Mesenchymal stem cell (in vitro differentiated cells and primary cell): ENCODE measurements around the gene GNRH2.
"Not testable (repeated sequence)": the region's sequence is repeated elsewhere in the genome, so short reads cannot be mapped to it uniquely, and the experiment has no call there.

Experiments used
- DNase-seq: peaks from one replicate; pipeline ENCODE4 v3.0.0-alpha.2; 2013
- H2AFZ ChIP-seq: one replicate; pipeline ENCODE4 v1.6.1; 2013; ENCODE audit warnings: low read depth, mild to moderate bottlenecking, control low read depth, inconsistent platforms, low read length, moderate library complexity
- H2AK5ac ChIP-seq: 2 replicates; pipeline ENCODE4 v1.6.1; 2013; ENCODE audit warnings: low read length, moderate library complexity, mild to moderate bottlenecking, inconsistent platforms; ENCODE audit not compliant: severe bottlenecking
- H2BK120ac ChIP-seq: one replicate; pipeline ENCODE4 v1.6.1; 2013; ENCODE audit warnings: low read depth, mild to moderate bottlenecking, inconsistent platforms, low read length, moderate library complexity
- H2BK12ac ChIP-seq, 2 experiments: one replicate each; pipeline ENCODE4 v1.6.1; 2013; ENCODE audit warnings: inconsistent platforms in 2 of 2, low read length in 2 of 2, mild to moderate bottlenecking in 2 of 2, moderate library complexity in 2 of 2, control low read depth in 1 of 2
- H2BK15ac ChIP-seq: one replicate; pipeline ENCODE4 v1.6.1; 2013; ENCODE audit warnings: mild to moderate bottlenecking, low read depth, inconsistent platforms; ENCODE audit not compliant: poor library complexity, severe bottlenecking
- H2BK5ac ChIP-seq: 2 replicates; pipeline ENCODE4 v1.6.1; 2013; ENCODE audit warnings: low read depth, mild to moderate bottlenecking, low read length, control low read depth, inconsistent platforms; ENCODE audit not compliant: poor library complexity, severe bottlenecking
- H3K14ac ChIP-seq, 2 experiments: one replicate each; pipeline ENCODE4 v1.6.1; 2013; ENCODE audit warnings: inconsistent platforms in 2 of 2, low read length in 2 of 2, control low read depth in 1 of 2, mild to moderate bottlenecking in 1 of 2, moderate library complexity in 1 of 2
- H3K18ac ChIP-seq, 2 experiments: one replicate each; pipeline ENCODE4 v1.6.1; 2013; ENCODE audit warnings: inconsistent platforms in 2 of 2, low read length in 2 of 2, control low read depth in 1 of 2, low read depth in 1 of 2, mild to moderate bottlenecking in 1 of 2
- H3K23ac ChIP-seq, 2 experiments: one replicate each; pipeline ENCODE4 v1.6.1; 2013; ENCODE audit warnings: inconsistent platforms in 2 of 2, low read length in 2 of 2, mild to moderate bottlenecking in 2 of 2, moderate library complexity in 2 of 2, control low read depth in 1 of 2
- H3K27ac ChIP-seq: 2 replicates; pipeline ENCODE4 v1.5.1; 2013; ENCODE audit warnings: mild to moderate bottlenecking, moderate library complexity, low read length, control low read depth, inconsistent platforms; ENCODE audit not compliant: poor library complexity, severe bottlenecking
- H3K27me3 ChIP-seq, 2 experiments: 2 replicates each; pipeline versions ENCODE4 v1.6.1 to v1.7.0; 2013; ENCODE audit warnings: low read length in 2 of 2, mild to moderate bottlenecking in 2 of 2, moderate library complexity in 2 of 2, control low read depth in 1 of 2, inconsistent platforms in 1 of 2; ENCODE audit not compliant: control insufficient read depth in 1 of 2, insufficient read depth in 1 of 2
- H3K36me3 ChIP-seq, 2 experiments: 2 replicates each; pipeline versions ENCODE4 v1.6.1 to v1.7.0; 2013; ENCODE audit warnings: low read length in 2 of 2, control low read depth in 1 of 2, inconsistent platforms in 1 of 2, low read depth in 1 of 2, mild to moderate bottlenecking in 1 of 2; ENCODE audit not compliant: insufficient read depth in 2 of 2, control insufficient read depth in 1 of 2
- H3K4ac ChIP-seq, 2 experiments: one replicate each; pipeline ENCODE4 v1.6.1; 2013; ENCODE audit warnings: inconsistent platforms in 2 of 2, low read length in 2 of 2, mild to moderate bottlenecking in 2 of 2, moderate library complexity in 2 of 2, control low read depth in 1 of 2, low read depth in 1 of 2
- H3K4me1 ChIP-seq: 2 replicates; pipeline ENCODE4 v1.6.1; 2013; ENCODE audit warnings: low read depth, low read length, control low read depth; ENCODE audit not compliant: control insufficient read depth, insufficient read depth
- H3K4me2 ChIP-seq: 2 replicates; pipeline ENCODE4 v1.6.1; 2013; ENCODE audit warnings: low read length, mild to moderate bottlenecking, inconsistent platforms; ENCODE audit not compliant: poor library complexity, severe bottlenecking
- H3K4me3 ChIP-seq, 2 experiments: 2 replicates each; pipeline versions ENCODE4 v1.5.1 to v1.7.0; 2013; ENCODE audit warnings: low read length in 2 of 2, mild to moderate bottlenecking in 2 of 2, control low read depth in 1 of 2, low read depth in 1 of 2; ENCODE audit not compliant: insufficient read depth in 1 of 2
- H3K79me1 ChIP-seq: replicated peaks from 2 replicates; pipeline ENCODE4 v1.6.1; 2013; ENCODE audit warnings: mild to moderate bottlenecking, control low read depth, low read length, inconsistent platforms; ENCODE audit not compliant: poor library complexity, severe bottlenecking
- H3K9ac ChIP-seq: 2 replicates; pipeline ENCODE4 v1.7.0; 2013; ENCODE audit warnings: mild to moderate bottlenecking, low read length, moderate library complexity
- H3K9me3 ChIP-seq: 2 replicates; pipeline ENCODE4 v1.7.0; 2013; ENCODE audit warnings: mild to moderate bottlenecking, low read length; ENCODE audit not compliant: control insufficient read depth
- H4K8ac ChIP-seq: one replicate; pipeline ENCODE4 v1.6.1; 2013; ENCODE audit warnings: inconsistent platforms, mild to moderate bottlenecking, low read length, moderate library complexity
- H4K91ac ChIP-seq: one replicate; pipeline ENCODE4 v1.6.1; 2013; ENCODE audit warnings: mild to moderate bottlenecking, low read length, inconsistent platforms
- WGBS: methylation state at CpG from one replicate; pipeline ENCODE4 v1.1.7; 2013; ENCODE audit warnings: mixed read lengths; 5-methylcytosine and 5-hydroxymethylcytosine counted together

GNRH2 gene

DNA sequence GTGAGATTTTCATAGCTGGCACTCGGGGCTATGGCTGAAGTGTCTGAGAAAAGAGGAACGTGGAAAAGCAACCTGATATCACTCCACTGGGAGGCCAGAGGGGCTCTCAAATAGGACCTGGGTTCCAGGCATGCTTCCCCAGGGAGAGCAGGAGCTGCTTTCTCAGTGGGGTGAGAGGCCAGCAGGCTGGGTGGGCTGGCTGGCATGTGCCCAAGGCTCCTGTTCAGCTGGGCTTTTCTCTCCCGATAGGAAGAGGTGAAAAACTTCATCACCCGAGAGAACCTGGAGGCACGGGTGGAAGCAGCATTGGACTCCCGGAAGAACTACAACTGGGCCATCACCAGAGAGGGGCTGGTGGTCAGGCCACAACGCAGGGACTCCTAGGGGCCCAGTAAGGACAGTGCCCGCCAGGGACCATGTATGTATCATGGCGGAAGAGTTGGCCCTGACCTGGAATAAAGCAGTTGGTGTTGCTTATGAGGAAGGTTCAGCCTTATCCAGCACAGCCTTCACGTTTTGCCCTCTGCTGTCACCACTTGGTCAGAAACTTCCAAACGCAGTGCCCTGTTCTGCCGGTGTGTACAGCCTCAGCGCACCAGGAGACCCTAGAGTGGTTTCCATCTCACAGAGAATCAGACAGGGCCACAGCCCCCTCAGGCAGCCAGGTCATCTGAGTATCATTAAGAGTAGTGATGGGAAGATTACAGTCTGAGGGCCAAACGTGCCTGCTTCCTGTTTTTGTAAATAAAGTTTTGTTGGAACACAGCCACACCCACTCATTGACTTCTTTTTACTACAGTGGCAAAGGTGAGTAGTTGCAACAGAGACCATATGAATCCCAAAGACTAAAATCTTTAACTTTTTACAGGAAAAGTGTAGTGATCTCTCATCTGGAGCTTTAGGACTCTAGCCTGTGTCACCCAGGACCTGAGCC lies 4.3 kb downstream of the GNRH2 start:
- Histone ChIP-seq H3K36me3 (peaks cover 29 to 42% of the 10 kb centered on the region in 2 experiments), H2BK120ac (no peak overlapping the region), H3K18ac (no peak overlapping the region), H2BK5ac (no peak overlapping the region), H4K8ac (no peak overlapping the region), H3K27ac (no peak overlapping the region), H2BK15ac (no peak overlapping the region), H3K4me2 (no peak overlapping the region), H2AK5ac (no peak overlapping the region), H3K4ac (no peak overlapping the region), H3K23ac (no peak overlapping the region), H4K91ac (no peak overlapping the region), H3K4me1 (peaks cover 19% of the 10 kb centered on the region), H3K4me3 (no peak overlapping the region), H2BK12ac (no peak overlapping the region), H3K9ac (no peak overlapping the region), H3K79me1 (peaks cover 11% of the 10 kb centered on the region), H2AFZ (no peak overlapping the region), H3K27me3 (no peaks in the 10 kb centered on the region), H3K14ac (no peak overlapping the region), H3K9me3 (no peaks in the 10 kb centered on the region)
- 95% methylated on average over 13 of the region's 14 CpGs for WGBS
- no peak for DNase-seq

DNA sequence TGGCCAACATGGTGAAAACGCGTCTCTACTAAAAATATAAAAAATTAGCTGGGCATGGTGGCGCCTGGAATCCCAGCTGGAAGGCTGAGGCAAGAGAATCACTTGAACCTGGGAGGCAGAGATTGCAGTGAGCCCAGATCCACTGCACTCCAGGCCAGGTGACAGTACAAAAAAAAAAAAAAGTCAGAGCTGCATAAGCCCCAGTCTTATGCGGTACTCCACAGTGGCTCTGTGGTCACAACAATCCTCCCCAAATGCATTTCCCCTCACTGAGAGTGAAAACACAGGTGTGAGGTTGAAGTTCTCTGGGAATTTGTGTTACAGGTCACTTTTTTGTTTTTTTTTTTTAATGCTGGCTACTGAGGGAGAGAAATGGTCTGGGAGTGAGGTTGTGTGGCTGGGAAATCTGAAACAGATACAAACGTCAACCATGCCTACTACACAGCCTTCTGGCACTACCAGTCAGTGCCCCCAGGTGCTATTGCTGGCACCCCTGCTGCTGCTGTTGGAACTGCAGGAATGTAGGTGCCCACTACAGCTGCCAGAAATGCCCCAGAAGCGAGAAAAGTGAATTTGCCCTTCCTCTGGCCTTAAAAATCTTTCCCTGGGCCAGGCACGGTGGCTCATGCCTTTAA lies 8.1 kb downstream of the GNRH2 start:
- H3K27ac ChIP-seq = no peak overlapping the region
- H2BK5ac ChIP-seq = no peak overlapping the region
- H2BK15ac ChIP-seq = no peak overlapping the region
- H3K36me3 ChIP-seq = peaks cover 27 to 29% of the 10 kb centered on the region in 2 experiments
- H3K9me3 ChIP-seq = no peaks in the 10 kb centered on the region
- H3K23ac ChIP-seq = no peak overlapping the region
- H2AFZ ChIP-seq = no peak overlapping the region
- no peak for DNase-seq
- no peak overlapping the region for H3K4me3 ChIP-seq
- peaks cover 8% of the 10 kb centered on the region for H3K4me1 ChIP-seq
- WGBS = 90% methylated on average over 6 of the region's 7 CpGs
- no peak overlapping the region for H2BK120ac ChIP-seq
- H3K18ac ChIP-seq = no peak overlapping the region
- no peak overlapping the region for H4K91ac ChIP-seq
- no peak overlapping the region for H3K9ac ChIP-seq
- H2AK5ac ChIP-seq = no peak overlapping the region
- peaks cover 11% of the 10 kb centered on the region for H3K79me1 ChIP-seq
- no peak overlapping the region for H3K4me2 ChIP-seq
- no peak overlapping the region for H3K14ac ChIP-seq
- no peaks in the 10 kb centered on the region for H3K27me3 ChIP-seq
- no peak overlapping the region for H3K4ac ChIP-seq
- no peak overlapping the region for H4K8ac ChIP-seq
- no peak overlapping the region for H2BK12ac ChIP-seq

DNA sequence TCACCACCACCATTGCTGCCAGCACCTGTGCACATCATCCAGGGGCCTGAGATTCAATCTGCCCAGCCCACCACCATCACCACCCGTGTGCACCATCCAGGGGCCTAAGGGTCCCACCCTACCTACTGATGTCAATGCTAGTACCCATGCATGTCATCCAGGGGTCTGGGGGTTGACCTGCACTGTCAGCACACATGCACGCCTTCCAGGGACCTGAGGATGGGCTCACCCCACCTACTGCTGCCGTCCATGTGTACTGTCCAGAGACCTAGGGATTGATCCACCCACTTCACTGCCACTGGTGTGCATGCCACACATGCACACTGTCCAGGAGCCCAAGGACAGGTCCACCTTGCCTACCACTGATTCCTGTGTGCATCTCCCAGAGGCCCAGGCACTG lies 16.1 kb downstream of the GNRH2 start:
- Histone ChIP-seq H2AFZ (no peak overlapping the region), H3K18ac (no peak overlapping the region), H2BK120ac (no peak overlapping the region), H3K36me3 (no peaks in the 10 kb centered on the region), H3K14ac (peak overlapping the region in 1 of 2 experiments; percentile 1), H2BK12ac (no peak overlapping the region), H4K8ac (no peak overlapping the region), H2BK5ac (no peak overlapping the region), H3K27ac (no peak overlapping the region), H2AK5ac (no peak overlapping the region), H3K4me1 (no peaks in the 10 kb centered on the region), H3K23ac (no peak overlapping the region), H3K4ac (no peak overlapping the region), H4K91ac (no peak overlapping the region), H2BK15ac (no peak overlapping the region), H3K79me1 (no peaks in the 10 kb centered on the region), H3K9me3 (no peaks in the 10 kb centered on the region), H3K4me3 (no peak overlapping the region), H3K9ac (no peak overlapping the region), H3K4me2 (no peak overlapping the region), H3K27me3 (no peaks in the 10 kb centered on the region)
- 88% methylated on average over 3 of the region's 3 CpGs for WGBS
- no peak for DNase-seq

DNA sequence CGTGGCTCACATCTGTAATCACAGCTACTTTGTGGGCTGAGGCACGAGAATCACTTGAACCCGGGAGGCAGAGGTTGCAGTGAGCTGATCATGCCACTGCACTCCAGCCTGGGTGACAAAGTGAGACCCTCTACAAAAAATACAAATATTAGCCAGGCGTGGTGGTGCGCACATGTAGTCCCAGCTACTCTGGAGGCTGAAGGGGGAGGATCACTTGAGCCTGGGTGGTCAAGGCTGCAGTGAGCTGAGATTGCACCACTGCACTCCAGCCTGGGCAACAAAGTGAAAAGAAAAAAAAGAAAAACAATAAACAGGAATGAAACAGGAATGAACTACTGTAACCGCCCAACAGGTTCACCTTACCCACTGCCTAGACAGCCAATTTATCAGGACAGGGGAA lies 20.7 kb downstream of the GNRH2 start:
- not testable (repeated sequence) for H2BK15ac ChIP-seq, H2BK12ac ChIP-seq, H3K9me3 ChIP-seq, H3K4me2 ChIP-seq, H2BK5ac ChIP-seq, H2AFZ ChIP-seq, H3K4me3 ChIP-seq, H3K23ac ChIP-seq, DNase-seq, H3K79me1 ChIP-seq, H3K4me1 ChIP-seq, H3K36me3 ChIP-seq, H4K91ac ChIP-seq, H4K8ac ChIP-seq, H3K4ac ChIP-seq, H3K27me3 ChIP-seq, H2AK5ac ChIP-seq, H3K27ac ChIP-seq, H3K9ac ChIP-seq, H3K14ac ChIP-seq, H3K18ac ChIP-seq, H2BK120ac ChIP-seq
- 76% methylated on average over 6 of the region's 6 CpGs for WGBS
